GM23248 (cell line): Measurements from ENCODE around the gene GLCCI1. TPM values are rescaled to one million over a fixed set of nuclear protein-coding genes. Genes with fewer than 3 reads are reported as not detected.

Experiments
- DNase-seq: peaks from one replicate; pipeline ENCODE4 v3.0.0-alpha.2; 2015
- H2AFZ ChIP-seq: fragments of 200-600 bp; sonication (generic); 2 replicates; pipeline ENCODE4 v1.6.1; 2016; ENCODE audit warnings: antibody characterized with exemption
- H3F3A ChIP-seq: fragments of 200-600 bp; sonication (generic); 2 replicates; pipeline ENCODE4 v1.6.1; 2016; ENCODE audit warnings: mild to moderate bottlenecking, antibody characterized with exemption, mixed run types; ENCODE audit not compliant: insufficient read depth
- H3K27ac ChIP-seq: fragments of 200-600 bp; sonication (generic); 2 replicates; pipeline ENCODE4 v1.5.1; 2016; ENCODE audit warnings: mild to moderate bottlenecking
- H3K27me3 ChIP-seq: fragments of 200-600 bp; sonication (generic); replicated peaks from 2 replicates; pipeline ENCODE4 v1.6.1; 2016; ENCODE audit warnings: mild to moderate bottlenecking; ENCODE audit not compliant: insufficient read depth
- H3K36me3 ChIP-seq: fragments of 200-600 bp; sonication (generic); 2 replicates; pipeline ENCODE4 v1.6.1; 2016; ENCODE audit warnings: low read depth, mild to moderate bottlenecking
- H3K4me1 ChIP-seq: fragments of 200-600 bp; sonication (generic); 2 replicates; pipeline ENCODE4 v1.6.1; 2016; ENCODE audit warnings: mild to moderate bottlenecking; ENCODE audit not compliant: insufficient read depth
- H3K4me2 ChIP-seq: fragments of 200-600 bp; sonication (generic); one replicate; pipeline ENCODE4 v1.6.1; 2016; ENCODE audit warnings: mild to moderate bottlenecking; ENCODE audit not compliant: unreplicated experiment
- H3K4me3 ChIP-seq: fragments of 200-600 bp; sonication (generic); 2 replicates; pipeline ENCODE4 v1.5.1; 2016; ENCODE audit warnings: mild to moderate bottlenecking
- H3K79me2 ChIP-seq: fragments of 200-600 bp; sonication (generic); 2 replicates; pipeline ENCODE4 v1.6.1; 2016; ENCODE audit warnings: mild to moderate bottlenecking; ENCODE audit not compliant: insufficient read depth
- H3K9ac ChIP-seq: fragments of 200-600 bp; sonication (generic); 2 replicates; pipeline ENCODE4 v1.6.1; 2016; ENCODE audit warnings: mild to moderate bottlenecking
- H3K9me2 ChIP-seq: fragments of 200-600 bp; sonication (generic); 2 replicates; pipeline ENCODE4 v1.6.1; 2016; ENCODE audit warnings: mixed run types, mild to moderate bottlenecking, moderate library complexity; ENCODE audit not compliant: insufficient read depth
- H3K9me3 ChIP-seq: fragments of 200-600 bp; sonication (generic); one replicate; pipeline ENCODE4 v1.6.1; 2017; ENCODE audit warnings: low read depth
- H4K20me1 ChIP-seq: fragments of 200-600 bp; sonication (generic); 2 replicates; pipeline ENCODE4 v1.6.0; 2016; ENCODE audit not compliant: insufficient read depth
- EZH2 ChIP-seq: fragments of 200-600 bp; sonication (generic); IDR thresholded peaks from 2 replicates; pipeline ENCODE4 v1.6.1; 2018; ENCODE audit warnings: antibody characterized with exemption, mild to moderate bottlenecking; ENCODE audit not compliant: insufficient read depth, poor library complexity, severe bottlenecking
- EZH2phosphoT487 ChIP-seq: fragments of 200-600 bp; sonication (generic); IDR thresholded peaks from 2 replicates; pipeline ENCODE4 v1.6.1; 2018; ENCODE audit warnings: antibody characterized with exemption, moderate library complexity, mild to moderate bottlenecking, low read depth; ENCODE audit not compliant: insufficient read depth
- WGBS, 2 experiments: methylation state at CpG; one replicate each; pipeline ENCODE4 v1.1.6; 2015 to 2017; ENCODE audit warnings: low lambda C conversion rate in 2 of 2, low coverage in 1 of 2; ENCODE audit errors: missing lambda C conversion rate in 2 of 2; 5-methylcytosine and 5-hydroxymethylcytosine counted together
- in situ Hi-C: fragments of 300-500 bp; cut with MboI; formaldehyde crosslinking; loops from 2 replicates; pipeline ENCODE4 v1.15.0; 2020
- polyA plus RNA-seq: library from polyadenylated mRNA; unstranded; fragments of >200 nt; fragmentation: Nextera tagmentation; extraction: Ambion mirVana; gene quantifications from 2 replicates; pipeline ENCODE4 v1.2.1, GENCODE V29; 2016
- total RNA-seq: library from RNA; depleted of rRNA; stranded (reverse); fragments of >200 nt; shearing (Covaris generic); gene quantifications from 2 replicates; pipeline ENCODE4 v1.2.3, GENCODE V29; 2014

GLCCI1 gene
- total and polyA plus RNA-seq, 2 experiments from 2014 or later, result 2.5 to 3.0 TPM

- H3K4me1 ChIP-seq, result no peaks in the 10 kb centered on the region
- H3F3A ChIP-seq, result no peaks in the 10 kb centered on the region
- no peaks in the 10 kb centered on the region for H3K27me3 ChIP-seq
- H4K20me1 ChIP-seq, result no peaks in the 10 kb centered on the region
- H3K9me2 ChIP-seq, result no peaks in the 10 kb centered on the region
- no peak overlapping the region for H2AFZ ChIP-seq
- WGBS, 2 experiments, result 75 to 78% methylated on average over 3 of the region's 3 CpGs
- H3K79me2 ChIP-seq, result no peaks in the 10 kb centered on the region
- DNase-seq, result no peak
- H3K36me3 ChIP-seq, result no peaks in the 10 kb centered on the region
- in situ Hi-C loops, result no loop called here
- H3K27ac ChIP-seq, result no peak overlapping the region
- no peak overlapping the region for H3K4me3 ChIP-seq
- TF ChIP-seq EZH2, result no peak
- TF ChIP-seq EZH2phosphoT487, result no peak
- H3K9ac ChIP-seq, result no peak overlapping the region
- no peak overlapping the region for H3K4me2 ChIP-seq
- H3K9me3 ChIP-seq, result no peaks in the 10 kb centered on the region
Measured at GRCh38 chr7:8135417-8135816, 166.8 kb downstream of the GLCCI1 start.

GRCh38 chr7:8136051-8136730 is 167.6 kb downstream of the GLCCI1 start:
- in situ Hi-C loops, result no loop called here
- 76% methylated on average over 12 of the region's 12 CpGs for WGBS, 2 experiments
- Histone ChIP-seq H3K4me2 (no peak overlapping the region), H3F3A (no peaks in the 10 kb centered on the region), H3K9me3 (no peaks in the 10 kb centered on the region), H3K9ac (no peak overlapping the region), H3K79me2 (no peaks in the 10 kb centered on the region), H3K4me3 (no peak overlapping the region), H3K27ac (no peak overlapping the region), H3K36me3 (no peaks in the 10 kb centered on the region), H4K20me1 (no peaks in the 10 kb centered on the region), H3K9me2 (no peaks in the 10 kb centered on the region), H3K4me1 (no peaks in the 10 kb centered on the region), H3K27me3 (no peaks in the 10 kb centered on the region), H2AFZ (no peak overlapping the region)
- DNase-seq, result no peak
- TF ChIP-seq EZH2phosphoT487 (no peak), EZH2 (no peak)
